ENCODE measurements around the gene PPP1R9A.

PPP1R9A gene

GRCh38 chr7:94970085-94970576 is 62.7 kb downstream of the PPP1R9A start:
- Histone ChIP-seq H3K27me3 (ENCODE audit: insufficient read depth, low read length, poor library complexity, severe bottlenecking) (no peaks in the 10 kb centered on the region), H3K36me3 (ENCODE audit: insufficient read depth, low read length) (no peaks in the 10 kb centered on the region), H3K4me2 (ENCODE audit: low read depth, low read length, poor library complexity, severe bottlenecking) (no peak overlapping the region), H2AFZ (ENCODE audit: low read length) (no peak overlapping the region), H3K9me2 (replicated peaks; ENCODE audit: low read depth, low read length) (no peaks in the 10 kb centered on the region), H3K4me3 (ENCODE audit: low read length, poor library complexity, severe bottlenecking) (no peak overlapping the region), H3K4me1 (ENCODE audit: insufficient read depth, low read length, poor library complexity, severe bottlenecking) (no peaks in the 10 kb centered on the region), H3F3A (ENCODE audit: low read depth) (no peaks in the 10 kb centered on the region), H4K20me1 (ENCODE audit: insufficient read depth, low read length, poor library complexity, severe bottlenecking) (no peaks in the 10 kb centered on the region), H3K9me3 (ENCODE audit: insufficient read depth, low read depth, low read length) (no peaks in the 10 kb centered on the region), H3K9ac (ENCODE audit: low read depth, low read length, poor library complexity, severe bottlenecking) (no peak overlapping the region), H3K79me2 (ENCODE audit: insufficient read depth, low read length) (no peaks in the 10 kb centered on the region)
- TF ChIP-seq CTCF (conservative IDR thresholded peaks at IDR 0.05; ENCODE audit: low read length): no peak
- no peak for TF ChIP-seq EZH2phosphoT487 (IDR thresholded peaks at IDR 0.05; ENCODE audit: borderline replicate concordance)

DNA sequence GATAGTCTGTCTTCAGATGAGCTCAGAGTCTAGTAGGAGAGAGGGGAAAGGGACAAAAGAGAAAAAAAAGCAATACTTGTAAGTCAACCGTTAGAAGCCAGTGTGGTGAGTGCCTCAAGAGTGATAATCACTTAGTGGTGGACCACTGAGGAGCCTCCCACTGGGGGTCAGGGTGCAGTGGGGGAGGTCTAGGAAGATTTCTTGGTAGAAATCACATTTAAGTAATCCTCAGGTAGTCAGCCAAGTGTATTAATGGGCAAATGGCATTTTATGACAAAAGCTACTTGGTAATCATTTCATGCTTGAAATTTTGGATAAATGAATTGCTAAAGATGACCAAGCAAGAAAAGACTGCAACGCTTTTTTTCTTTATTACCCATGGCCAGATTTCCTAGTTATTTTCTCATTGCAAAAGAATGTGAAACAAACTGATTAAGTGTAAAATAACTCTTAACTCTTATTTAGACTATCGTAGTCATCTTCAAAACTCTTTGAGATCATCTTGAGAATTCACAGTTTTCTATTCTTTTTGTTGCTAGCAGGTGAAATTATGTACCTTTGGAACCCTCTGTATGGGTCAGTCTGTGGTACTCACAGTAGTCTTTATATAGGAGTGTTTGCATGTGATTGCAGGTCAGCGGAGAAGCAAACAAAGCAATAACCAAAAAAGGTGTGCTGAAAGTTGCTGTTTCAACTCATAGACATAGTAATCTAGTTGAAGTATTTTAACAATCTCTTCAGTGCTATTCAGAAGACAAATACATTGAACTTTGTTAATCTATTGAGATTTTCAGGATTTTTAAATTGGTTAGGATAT is 63.9 kb downstream of the PPP1R9A start:
- Histone ChIP-seq H3K27me3 (ENCODE audit: insufficient read depth, low read length, poor library complexity, severe bottlenecking) (no peaks in the 10 kb centered on the region), H3K9ac (ENCODE audit: low read depth, low read length, poor library complexity, severe bottlenecking) (no peak overlapping the region), H3K4me2 (ENCODE audit: low read depth, low read length, poor library complexity, severe bottlenecking) (no peak overlapping the region)

DNA sequence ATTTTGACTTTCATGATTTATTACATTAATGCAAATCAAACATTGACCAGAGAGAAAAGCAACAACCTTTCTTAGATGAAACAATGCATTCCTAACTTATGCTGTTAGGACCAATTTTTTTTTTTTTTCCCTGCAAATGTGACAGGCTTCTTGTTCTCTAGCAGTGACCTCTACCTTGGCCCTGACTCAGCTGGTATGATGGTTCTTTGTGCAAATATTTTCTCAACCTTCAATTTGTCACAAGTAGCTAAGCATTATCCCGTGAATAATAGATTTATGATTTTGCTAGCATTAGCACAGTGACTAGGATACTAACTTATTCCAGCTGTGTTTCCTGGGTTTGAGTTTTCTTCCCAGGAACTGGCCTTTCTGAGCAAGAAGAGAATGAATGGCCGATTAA is 64.9 kb downstream of the PPP1R9A start:
- no peaks in the 10 kb centered on the region for H3F3A ChIP-seq (ENCODE audit: low read depth)
- no peaks in the 10 kb centered on the region for H3K27me3 ChIP-seq (ENCODE audit: insufficient read depth, low read length, poor library complexity, severe bottlenecking)
- no peaks in the 10 kb centered on the region for H4K20me1 ChIP-seq (ENCODE audit: insufficient read depth, low read length, poor library complexity, severe bottlenecking)
- H3K9me3 ChIP-seq (ENCODE audit: insufficient read depth, low read depth, low read length): no peaks in the 10 kb centered on the region
- H3K4me3 ChIP-seq (ENCODE audit: low read length, poor library complexity, severe bottlenecking): no peak overlapping the region
- no peak overlapping the region for H2AFZ ChIP-seq (ENCODE audit: low read length)
- no peak overlapping the region for H3K9ac ChIP-seq (ENCODE audit: low read depth, low read length, poor library complexity, severe bottlenecking)
- no peaks in the 10 kb centered on the region for H3K79me2 ChIP-seq (ENCODE audit: insufficient read depth, low read length)
- H3K4me2 ChIP-seq (ENCODE audit: low read depth, low read length, poor library complexity, severe bottlenecking): no peak overlapping the region
- TF ChIP-seq CTCF (conservative IDR thresholded peaks at IDR 0.05; ENCODE audit: low read length) (no peak), EZH2phosphoT487 (IDR thresholded peaks at IDR 0.05; ENCODE audit: borderline replicate concordance) (no peak)
- H3K36me3 ChIP-seq (ENCODE audit: insufficient read depth, low read length): no peaks in the 10 kb centered on the region
- no peaks in the 10 kb centered on the region for H3K4me1 ChIP-seq (ENCODE audit: insufficient read depth, low read length, poor library complexity, severe bottlenecking)
- H3K9me2 ChIP-seq (replicated peaks; ENCODE audit: low read depth, low read length): no peaks in the 10 kb centered on the region

More for the DNA sequence above, 63.9 kb downstream of the PPP1R9A start:
- H3K36me3 ChIP-seq (ENCODE audit: insufficient read depth, low read length): no peaks in the 10 kb centered on the region
- TF ChIP-seq EZH2phosphoT487 (IDR thresholded peaks at IDR 0.05; ENCODE audit: borderline replicate concordance): no peak
- TF ChIP-seq CTCF (conservative IDR thresholded peaks at IDR 0.05; ENCODE audit: low read length): no peak
- no peaks in the 10 kb centered on the region for H3K4me1 ChIP-seq (ENCODE audit: insufficient read depth, low read length, poor library complexity, severe bottlenecking)
- no peaks in the 10 kb centered on the region for H3K9me3 ChIP-seq (ENCODE audit: insufficient read depth, low read depth, low read length)
- H3K9me2 ChIP-seq (replicated peaks; ENCODE audit: low read depth, low read length): no peaks in the 10 kb centered on the region
- H2AFZ ChIP-seq (ENCODE audit: low read length): no peak overlapping the region
- H3K79me2 ChIP-seq (ENCODE audit: insufficient read depth, low read length): no peaks in the 10 kb centered on the region
- no peaks in the 10 kb centered on the region for H4K20me1 ChIP-seq (ENCODE audit: insufficient read depth, low read length, poor library complexity, severe bottlenecking)
- no peak overlapping the region for H3K4me3 ChIP-seq (ENCODE audit: low read length, poor library complexity, severe bottlenecking)
- no peaks in the 10 kb centered on the region for H3F3A ChIP-seq (ENCODE audit: low read depth)
